Fibroblast of skin of back (primary cell): ENCODE measurements around the gene TAAR9. TPM values are rescaled to one million over a fixed set of nuclear protein-coding genes. Genes with fewer than 3 reads are reported as not detected.

Experiments used
- DNase-seq: peaks from one replicate; pipeline ENCODE4 v3.0.0-alpha.2; 2013
- polyA plus RNA-seq, 2 experiments: library from polyadenylated mRNA; unstranded; fragments of 120-200 nt; gene quantifications; one replicate each; pipeline ENCODE4 v1.2.1, GENCODE V29; 2013; ENCODE audit not compliant: insufficient read length in 2 of 2

Gene TAAR9, protein sequence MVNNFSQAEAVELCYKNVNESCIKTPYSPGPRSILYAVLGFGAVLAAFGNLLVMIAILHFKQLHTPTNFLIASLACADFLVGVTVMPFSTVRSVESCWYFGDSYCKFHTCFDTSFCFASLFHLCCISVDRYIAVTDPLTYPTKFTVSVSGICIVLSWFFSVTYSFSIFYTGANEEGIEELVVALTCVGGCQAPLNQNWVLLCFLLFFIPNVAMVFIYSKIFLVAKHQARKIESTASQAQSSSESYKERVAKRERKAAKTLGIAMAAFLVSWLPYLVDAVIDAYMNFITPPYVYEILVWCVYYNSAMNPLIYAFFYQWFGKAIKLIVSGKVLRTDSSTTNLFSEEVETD
- polyA plus RNA-seq (2013, experiment 1 of 2; ENCODE audit: insufficient read length): not detected
- polyA plus RNA-seq (2013, experiment 2 of 2; ENCODE audit: insufficient read length): not detected

DNA sequence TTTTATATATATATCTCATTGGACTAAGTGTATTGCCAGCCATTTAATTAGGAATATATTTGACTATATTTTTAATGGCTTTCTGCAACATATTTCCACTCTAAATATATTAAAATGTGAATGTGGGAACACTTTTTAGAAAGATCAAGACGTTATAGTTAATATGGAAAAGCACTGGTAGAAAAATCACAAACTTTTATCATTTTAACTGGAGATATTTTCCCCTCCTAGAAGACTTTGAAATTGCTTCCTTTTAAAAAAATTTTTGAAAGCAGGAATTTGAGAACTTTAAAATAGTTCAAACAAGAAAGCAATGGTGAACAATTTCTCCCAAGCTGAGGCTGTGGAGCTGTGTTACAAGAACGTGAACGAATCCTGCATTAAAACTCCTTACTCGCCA is at the start of gene TAAR9:
TSS of gene TAAR9 (plus strand) at position 301 of the 400 bp plus-strand sequence. CDS start at position 314, 13 bp downstream.
- DNase-seq: no peak

DNA sequence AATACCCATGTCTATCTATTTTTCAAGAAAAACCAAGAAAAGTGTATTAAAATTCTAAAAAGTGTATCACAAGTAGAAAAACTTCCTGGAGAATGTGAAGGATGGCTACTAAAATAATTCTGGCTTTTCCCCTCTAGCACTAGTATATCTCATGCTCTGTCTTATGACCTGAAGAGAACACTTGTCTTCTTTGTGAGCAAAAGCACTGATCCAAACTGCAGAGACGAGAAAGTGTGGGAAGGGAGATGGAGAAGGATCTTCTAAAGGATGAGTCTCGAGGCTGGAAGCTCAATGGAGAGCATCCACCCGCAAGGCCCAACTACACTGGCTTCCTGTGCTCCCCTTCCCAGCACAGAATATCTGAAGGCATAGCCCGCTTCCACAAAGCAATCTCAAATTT is 48.7 kb upstream of the TAAR9 start:
- DNase-seq: no peak

DNA sequence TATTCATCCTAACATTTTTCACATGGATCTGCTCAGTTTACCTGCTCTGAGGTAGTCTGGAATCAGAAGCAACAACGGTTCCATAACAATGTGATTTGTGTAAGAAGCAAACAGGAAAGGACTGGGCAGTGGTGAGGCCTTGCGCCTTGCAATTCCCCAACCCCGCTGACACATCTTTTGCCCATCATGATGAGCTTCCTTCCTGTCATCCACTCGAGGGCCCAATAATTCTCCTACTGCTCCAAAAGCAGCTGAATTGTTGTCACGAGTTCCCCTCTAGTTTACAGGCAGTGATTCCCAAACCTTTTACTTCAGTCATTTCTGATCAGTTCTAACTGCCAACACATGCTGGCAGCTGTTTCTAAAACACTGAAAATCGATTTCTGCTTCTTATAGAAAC is 48.1 kb upstream of the TAAR9 start:
- DNase-seq: peak; percentile 40

DNA sequence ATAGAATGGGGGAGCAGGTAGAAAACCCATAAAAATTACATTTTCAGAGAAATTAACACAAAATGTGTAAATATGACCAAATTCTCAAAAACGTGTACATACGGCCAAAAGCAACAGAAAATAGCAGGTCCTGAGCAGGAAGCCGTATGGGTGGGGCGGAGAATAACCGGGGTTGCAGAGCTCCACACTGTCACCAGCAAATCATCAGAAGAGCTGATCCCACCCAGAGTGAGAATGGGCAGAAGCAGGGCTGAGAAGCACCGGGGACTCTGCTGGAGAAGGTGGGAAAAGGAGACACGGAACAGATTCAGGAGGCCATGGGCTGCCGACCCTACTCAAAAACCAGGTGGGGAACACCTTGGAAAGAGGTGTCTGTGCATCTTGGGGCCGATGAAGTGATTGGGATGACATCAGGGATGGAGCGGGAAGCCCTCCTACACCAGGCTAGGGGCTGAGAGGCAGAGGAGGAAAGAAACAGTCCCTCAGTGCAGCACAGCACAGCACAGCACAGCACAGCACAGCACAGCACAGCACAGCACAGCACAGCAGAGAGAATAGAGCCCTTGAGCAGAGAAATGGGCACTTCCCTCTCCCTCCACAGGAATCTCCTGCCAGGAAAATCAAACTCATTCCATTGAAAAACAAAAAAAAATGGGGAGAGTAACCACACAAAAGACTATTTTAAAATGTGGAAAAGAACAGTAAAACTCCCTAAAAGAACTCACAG is 47.4 kb upstream of the TAAR9 start:
- DNase-seq: no peak

DNA sequence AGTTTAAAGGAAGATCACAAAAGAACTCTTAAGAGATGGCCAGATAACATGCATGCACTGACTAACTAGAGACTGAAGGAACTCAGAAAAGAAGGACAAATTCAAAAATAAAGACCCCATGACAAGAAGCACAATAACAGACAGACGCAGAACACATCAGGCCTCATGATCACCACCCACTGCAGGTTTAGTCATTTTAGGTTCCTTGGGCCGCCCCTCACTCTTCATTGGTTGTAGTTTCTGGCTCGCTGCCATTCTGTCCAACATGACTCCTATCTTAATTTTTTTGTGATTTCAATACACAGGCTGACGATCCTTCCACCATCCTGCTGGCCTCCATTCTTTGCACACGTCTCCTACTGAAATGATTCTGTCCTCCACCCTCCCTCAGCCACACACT is 46.8 kb upstream of the TAAR9 start:
- DNase-seq: peak; percentile 57

DNA sequence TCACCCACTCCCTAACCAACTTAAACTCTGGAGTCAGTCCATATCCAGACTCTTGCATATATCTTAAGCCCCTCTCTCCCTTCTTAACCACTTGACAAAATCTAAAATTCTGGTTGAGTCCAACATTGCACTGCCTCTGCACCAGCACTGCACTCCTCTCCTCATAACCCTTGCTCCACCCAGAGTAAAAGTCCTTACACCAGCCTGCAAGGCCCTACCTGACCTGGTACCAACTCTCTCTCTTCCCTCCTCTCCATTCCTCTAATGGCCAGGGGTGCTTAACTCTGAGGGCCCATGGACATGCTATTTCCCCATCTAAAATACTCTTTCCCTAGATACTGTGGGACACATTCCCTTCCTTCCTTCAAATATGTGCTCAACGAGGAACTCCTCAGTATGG is 46.2 kb upstream of the TAAR9 start:
- DNase-seq: no peak

DNA sequence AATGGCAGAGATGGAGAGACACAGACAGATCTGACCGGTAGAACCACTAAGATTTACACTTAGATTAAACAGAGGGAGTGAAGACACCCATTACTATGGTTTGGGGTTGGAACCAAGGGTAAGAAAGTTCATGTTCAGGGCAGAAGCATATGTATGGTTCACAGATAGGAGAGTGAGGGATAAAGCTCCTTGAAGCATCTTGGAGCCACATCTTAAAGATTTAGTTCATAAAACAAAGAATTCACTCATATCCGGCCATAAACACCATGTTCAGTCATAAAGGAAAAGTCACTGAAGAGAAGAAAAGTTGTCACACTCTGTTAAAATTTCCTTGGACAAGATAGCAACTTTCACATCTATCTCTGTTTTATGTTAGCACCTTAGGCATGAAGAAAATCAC is 43.1 kb upstream of the TAAR9 start:
- no peak for DNase-seq

DNA sequence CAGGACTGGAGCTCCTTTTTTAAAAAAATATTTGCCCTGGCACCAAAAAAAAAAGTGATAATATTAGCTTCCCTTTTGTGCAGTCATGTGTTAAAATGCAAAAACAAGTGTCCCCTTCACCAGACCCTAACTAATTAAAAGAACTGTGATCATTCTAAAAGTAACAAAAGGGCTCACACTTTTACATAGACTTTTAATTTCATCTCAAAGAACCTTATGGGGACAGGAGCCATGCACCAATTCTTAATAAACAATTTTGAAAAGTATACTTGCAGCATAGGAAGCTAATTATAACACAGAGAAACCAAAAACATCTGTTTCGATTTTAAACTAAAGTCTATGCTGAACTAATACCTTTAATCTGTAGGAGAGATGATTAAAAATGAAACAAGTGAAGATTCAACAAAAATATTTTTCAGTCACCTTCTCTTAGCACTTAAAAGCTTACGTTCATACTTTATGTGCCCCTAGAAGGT is 42.4 kb upstream of the TAAR9 start:
- no peak for DNase-seq

DNA sequence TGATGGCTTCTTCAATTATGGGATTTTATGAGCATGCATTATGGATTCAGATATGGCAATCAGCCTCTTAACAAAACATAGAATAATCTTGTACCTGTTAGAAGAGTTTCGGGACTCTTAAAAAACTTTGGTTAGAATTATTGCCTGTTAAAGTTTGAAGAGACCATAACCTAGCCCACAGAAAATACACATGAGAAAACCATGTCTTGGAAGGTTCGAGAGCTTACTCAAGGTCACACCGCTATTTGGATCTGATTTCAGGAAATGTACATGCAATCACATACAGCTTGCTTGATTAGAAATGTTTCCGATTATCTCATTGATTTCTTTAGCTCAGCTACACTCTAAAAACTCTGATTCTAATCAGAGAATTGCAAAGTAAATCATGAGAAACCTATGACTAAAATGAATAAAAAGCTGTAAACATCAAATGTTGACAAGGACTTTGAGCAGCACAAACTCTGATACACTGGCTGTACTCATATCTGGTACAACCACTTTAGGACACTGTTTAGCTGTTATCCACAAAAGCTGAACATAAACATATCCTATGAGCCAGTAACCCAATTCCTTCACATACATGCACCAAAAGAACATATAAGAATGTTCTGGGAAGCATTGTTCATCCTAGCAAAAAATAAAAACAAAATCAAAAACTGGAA is 41.4 kb upstream of the TAAR9 start:
- no peak for DNase-seq

DNA sequence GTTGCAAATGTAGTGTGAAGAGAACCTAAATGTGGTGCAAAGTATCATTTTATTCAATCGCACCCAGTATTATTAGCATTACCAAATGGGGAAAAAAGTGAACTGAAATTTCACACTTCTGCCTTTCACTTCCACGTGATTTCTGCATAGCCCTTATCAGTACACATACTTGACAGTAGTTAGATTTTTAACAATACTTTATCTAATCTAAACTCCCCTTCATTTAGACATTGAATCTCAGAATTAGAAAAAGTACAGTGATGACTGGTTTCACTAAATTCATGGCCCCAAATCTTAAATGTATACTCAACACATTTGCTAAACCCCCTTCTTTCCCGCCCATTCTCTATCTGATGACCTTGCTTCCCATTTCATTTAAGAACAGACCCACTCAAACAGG is 39.4 kb upstream of the TAAR9 start:
- no peak for DNase-seq

DNA sequence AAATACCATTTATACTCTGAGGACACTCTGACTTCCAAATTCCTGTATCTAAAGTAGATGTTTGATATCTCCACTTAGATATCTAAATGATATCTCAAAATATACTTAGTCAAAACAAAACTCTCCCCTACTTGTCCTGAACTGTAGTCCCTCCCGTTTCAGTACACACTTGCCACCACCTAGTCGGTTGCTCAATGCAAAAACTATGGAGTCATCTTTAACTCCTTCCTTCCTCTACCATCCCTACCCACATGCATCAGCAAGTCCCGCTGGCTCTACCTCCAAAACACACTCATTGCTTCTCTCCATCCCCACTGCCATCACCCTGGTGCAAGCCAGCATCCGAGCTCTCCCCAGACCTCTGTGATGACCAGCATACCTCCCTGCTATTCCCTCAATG is 38.3 kb upstream of the TAAR9 start:
- no peak for DNase-seq

DNA sequence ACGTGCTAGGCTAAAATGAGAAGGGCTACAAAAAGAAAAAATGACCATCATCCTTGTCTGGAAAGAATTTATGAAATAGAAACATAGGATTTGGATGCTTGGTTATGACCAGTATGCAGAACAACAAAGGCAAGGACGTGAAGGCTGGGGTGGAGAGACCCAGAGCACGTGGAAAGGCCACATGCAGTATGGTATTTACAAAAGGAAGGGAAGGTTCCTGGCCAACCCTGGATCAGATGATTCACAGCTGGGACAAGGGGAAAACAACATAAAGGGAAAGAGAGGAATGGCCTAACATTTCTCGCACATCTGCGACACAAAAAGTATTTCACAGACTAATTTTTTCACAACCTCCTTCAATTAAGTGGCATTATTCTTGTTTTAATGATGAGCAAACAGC is 33.3 kb upstream of the TAAR9 start:
- DNase-seq: peak; percentile 46

DNA sequence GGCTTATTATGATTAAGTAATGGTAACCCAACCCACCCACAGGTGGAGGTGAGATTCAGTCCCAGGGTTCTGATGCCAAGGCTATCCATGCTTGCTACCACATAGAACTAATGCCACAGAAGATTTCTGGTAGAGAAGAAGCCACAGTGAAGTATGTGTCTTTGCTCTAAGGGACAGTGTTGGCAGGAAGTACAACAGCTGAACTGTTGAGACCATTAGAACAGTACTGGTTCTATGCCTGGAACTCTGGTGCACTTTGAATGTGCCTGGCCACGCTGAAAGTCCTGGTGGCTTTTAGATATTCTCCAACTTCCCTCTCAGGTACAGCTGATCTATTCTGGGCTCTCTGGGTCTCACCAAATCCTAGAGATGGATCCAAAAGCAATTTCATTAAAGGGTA is 32.9 kb upstream of the TAAR9 start:
- DNase-seq: no peak

DNA sequence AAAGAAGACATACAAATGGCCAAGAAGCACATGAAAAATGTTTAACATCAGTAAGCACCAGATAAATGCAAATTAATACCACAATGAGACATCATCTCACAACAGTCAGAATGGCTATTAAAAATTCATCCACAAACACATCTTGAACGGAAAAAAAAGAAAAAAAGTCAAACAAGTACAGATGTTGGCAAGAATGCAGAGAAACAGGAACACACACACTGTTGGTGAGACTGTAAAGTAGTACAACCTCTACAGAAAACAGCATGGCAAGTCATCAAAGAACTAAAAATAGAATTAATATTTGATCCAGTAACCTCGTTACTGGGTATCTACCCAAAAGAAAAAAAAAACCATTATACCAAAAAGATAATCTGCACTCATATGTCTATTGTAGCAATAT is 31.6 kb upstream of the TAAR9 start:
- DNase-seq: no peak

DNA sequence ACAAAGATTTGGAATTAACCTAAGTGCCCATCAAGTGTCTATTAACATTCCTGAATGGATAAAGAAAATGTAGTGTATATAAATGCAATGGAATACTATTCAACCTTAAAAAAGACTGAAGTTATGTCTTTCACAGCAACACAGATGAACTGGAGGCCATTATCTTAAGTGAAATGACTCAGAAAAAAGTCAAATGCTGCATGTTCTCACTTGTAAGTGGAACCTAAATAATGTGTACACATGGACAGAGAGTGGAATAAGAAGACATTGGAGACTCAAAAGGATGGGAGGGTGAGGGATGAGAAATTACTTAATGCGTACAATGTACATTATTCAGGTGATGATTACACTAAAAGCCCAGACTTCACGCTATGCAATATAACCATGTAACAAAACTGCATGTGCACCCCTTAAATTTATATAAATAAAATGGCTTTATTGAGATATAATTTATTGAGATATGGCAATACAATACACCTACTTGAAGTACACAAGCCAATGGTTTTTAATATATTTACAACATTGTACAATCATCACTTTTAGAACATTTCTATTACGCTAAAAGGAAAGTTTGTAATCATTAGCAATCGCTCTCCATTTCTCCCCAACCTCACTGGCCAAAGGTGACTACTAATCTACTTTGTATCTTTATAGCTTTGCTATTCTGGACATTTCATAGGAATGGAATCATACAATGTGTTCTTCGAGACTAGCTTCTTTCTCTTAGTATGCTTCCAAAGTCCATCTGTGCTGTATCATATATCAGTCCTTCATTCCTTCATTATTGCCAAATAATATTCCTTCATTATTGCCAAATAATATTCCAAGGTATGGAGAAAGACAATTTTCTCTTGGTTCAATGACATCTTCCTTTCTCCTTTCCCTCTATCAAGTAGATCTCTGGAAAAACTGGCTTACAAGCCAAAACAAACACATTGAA is 30.9 kb upstream of the TAAR9 start:
- no peak for DNase-seq

DNA sequence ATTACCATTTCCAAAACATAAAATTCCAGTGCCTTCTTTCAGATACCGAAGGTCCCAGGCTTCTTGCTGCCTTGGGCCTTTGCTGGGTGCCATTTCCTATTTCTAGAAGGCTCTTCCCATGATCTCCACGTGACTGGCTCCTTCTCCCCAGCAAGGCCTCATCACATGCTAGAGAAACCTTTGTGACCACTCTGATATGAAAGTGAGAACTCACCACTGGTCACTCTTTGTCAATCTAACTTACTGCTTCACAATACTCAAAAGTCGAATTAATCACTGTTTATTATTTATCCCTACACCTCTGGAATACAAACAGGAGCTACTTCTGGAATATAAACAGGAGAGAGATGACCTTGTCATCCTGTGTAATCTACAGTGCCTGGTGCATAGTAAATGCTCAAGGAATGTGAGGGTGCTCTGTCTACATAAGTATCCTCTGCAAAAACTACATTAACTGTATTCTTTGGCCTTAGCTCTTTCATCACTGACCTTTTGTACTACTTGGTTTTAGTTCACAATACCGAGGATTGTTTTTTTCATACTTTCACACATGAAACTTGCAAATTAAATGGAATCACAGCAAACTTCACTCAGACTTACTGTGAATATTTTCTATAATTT is 26.8 kb upstream of the TAAR9 start:
- no peak for DNase-seq

DNA sequence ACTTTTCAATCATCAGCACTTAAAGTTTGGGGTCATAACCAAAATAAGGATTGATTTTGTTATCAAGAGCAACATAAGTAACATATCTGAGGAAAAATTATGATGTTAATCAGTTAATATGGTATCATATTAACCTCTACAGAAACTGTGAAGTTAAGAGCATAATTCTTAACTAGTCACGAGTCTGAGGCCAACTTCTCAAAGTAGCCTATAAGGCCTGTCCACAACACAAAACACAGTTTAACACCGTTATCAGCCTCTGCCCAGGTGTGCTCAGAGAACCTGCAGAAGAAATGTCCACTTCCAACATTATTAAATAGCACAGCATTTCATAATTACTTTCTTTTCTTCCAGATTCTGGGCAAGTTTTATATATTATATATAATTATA is 26.3 kb upstream of the TAAR9 start:
- no peak for DNase-seq

DNA sequence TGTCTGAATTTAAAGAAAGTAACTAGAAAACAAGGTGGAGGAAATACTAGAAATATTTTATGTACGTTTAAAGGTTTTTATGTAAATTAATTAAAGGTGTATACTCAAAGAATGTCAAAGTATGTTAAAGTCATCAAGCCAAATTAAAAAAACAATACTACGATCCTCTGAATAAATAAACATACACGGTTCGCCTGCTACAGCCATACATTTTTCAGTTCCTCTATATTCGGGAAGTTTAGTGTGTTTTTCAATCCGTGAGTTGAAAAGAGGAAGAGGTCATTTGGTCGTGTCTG is 25.8 kb upstream of the TAAR9 start:
- DNase-seq: no peak

DNA sequence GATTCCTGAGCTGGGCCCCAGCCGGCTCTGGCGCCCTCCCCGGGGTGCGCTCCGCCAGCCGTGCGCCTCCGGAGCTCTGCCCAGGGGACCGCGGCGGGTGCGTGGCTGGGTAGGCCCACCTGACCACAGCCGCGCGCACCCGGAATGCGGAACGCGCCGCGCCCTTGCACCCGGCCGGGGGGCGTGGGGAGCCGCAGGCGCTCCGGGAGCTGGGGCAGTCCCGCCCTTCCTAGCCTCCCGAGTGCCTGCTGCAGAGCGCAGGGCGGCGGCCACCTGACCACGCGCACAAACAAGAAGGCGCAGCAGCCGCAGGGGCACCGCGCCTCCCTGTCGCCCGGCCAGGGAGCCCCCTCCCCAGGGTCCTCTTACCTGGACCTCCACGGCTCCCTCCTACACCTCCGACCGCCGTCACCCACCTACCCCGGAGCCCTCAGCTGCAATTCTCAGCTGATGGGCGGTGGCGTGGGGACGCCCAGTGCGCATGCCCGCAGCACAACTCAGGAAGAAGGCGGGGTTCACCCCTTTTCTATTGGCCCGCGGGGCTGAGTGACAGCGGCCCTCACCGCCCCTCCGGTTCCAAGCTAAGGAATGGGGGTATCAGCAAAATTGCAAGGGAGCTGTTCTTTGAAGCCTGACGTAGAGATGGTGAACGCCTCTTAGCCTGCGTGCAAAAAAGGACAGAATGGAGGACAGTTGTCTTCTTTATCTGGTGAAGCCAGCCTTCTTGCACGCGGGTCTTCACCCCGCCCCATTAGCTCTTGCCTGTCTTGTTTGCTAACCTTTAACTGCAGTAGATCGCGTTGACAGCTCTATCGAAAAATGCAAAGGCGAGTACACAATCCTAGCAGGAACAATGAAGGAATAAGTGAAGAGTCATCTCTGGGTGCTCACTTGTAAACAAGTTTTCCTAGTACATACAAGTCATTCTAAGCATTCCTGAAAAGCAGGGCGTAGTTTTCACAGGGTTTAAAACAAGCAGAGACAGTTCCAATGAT is 25.1 kb upstream of the TAAR9 start, which contains the start of gene STX7:
TSS of gene STX7 (minus strand) at position 479 of the 995 bp plus-strand sequence. CDS start 9,586 bp downstream, outside the sequence.
- DNase-seq: peak; percentile 88

DNA sequence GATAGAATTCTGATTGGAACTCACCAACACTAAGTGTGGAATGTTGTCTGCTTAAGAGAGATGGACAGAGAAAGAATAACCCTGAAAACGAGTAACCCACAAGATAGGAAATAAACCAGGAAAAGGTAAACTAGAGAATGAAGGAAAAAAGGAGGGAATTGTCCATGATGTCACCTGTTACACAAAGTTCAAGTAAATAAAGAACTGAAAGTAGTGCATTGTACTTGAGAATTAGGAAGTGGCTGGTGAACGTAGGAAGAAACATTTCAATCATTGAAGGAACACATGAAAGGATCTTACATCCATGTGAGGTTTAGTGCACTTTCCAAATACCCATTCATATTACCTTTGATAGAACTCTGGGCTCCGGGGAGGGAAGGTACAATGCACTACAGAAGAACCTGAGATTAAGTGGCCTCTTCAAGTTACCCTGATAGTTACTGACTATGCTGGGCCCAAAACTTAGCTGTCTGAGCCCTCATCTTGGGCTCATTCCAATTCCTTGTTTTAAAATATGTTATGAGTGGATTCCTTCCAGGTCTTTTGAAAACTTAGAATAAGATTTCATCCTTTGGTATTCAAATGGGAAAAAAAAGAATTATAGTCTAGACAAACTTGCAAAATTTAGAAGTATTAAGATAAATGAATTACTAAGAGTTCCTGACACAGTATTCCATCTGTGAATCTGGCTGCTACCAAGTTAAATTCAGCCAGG is 24.1 kb upstream of the TAAR9 start:
- peak; percentile 33 for DNase-seq
